Measurements from ENCODE around the gene DPM1.
A peak's percentile ranks its signal among the peaks of the same experiment; 100 is the strongest.

DPM1 gene

DNA sequence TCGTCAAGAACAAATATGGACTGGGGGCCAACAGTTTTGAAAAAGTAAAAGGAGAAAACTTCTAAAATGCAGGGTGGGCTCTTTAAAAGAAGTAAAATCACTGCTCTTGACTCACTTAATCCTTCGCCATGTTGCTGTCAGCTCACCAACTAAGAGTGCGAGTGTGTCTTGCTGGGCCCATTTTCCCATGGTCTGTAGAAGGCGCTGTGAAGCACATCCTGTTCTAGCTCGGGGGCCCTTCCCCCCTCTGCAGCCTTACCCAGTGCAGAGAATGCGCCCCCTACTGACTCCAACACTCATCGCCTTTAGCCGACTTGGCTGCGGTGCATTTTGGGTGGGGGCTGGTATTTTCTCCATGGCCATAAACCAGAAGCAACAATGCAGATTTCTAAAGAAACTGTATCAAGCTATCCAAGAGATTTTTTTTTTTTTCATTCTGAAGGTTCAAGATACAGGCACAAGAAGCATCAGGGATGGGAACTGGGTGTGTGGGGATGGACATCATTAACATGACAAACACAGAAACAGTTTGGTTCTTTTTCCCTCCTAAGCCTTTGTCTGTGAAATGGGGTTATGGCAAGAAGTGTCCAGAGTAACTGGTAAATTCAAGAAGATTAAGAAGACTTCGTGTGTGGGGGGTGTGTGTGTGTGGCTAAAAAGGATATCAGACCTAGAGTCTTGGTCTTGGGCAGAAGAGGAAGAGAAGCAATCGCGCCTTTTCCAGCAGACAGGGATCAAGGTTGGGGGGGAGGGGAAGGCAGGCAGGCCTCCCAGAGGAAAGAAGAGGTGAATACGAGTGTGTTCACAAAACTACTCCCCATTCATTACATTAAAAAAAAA lies 28.8 kb downstream of the DPM1 start:
- peak; percentile 88 for DNase-seq

- DNase-seq = no peak
Measured at GRCh38 chr20:50928469-50928868, 29.9 kb downstream of the DPM1 start.

DNA sequence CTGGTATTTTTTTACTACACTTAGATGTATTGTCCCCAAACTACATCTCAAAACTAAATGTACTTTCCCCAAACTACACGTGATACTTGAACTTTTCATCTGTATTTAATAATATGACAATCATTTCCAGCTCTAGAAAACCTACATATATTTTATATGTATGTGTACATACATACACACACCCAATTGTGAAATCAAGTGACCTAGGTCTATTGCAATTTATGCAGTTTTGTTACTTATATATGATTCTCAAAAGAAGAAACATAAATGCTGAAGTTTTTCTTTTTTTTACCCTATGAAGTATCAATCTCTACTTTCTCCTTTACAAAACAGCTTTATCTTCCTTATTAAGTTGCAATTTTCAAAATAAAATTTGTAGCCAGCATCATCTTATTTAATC lies 31.8 kb downstream of the DPM1 start:
- DNase-seq = no peak

- DNase-seq = no peak
Measured at GRCh38 chr20:50924261-50924920, 33.9 kb downstream of the DPM1 start.

GRCh38 chr20:50921803-50922501 lies 36.4 kb downstream of the DPM1 start:
- DNase-seq = no peak

- DNase-seq = no peak
Measured at GRCh38 chr20:50920997-50921396, 37.3 kb downstream of the DPM1 start.

DNA sequence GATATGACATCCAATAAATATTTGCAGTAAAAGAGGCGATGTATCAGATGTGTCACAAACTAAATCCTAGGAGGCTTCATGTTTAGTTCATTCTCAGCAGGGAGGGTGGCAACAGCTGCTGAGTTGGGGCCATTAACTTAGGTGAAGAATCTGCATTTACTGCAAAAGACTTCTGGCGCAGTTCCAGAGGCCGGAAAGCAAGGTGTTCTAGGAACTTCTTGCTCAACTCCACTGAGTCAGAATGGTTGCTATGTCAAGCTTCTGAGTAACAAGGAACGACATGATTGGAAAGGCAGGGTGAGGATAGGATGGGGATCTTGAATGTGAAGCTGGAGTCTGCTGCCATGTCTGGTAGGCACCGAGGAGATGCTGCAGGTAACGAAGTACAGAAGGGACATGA lies 38.8 kb downstream of the DPM1 start:
- DNase-seq = no peak

DNA sequence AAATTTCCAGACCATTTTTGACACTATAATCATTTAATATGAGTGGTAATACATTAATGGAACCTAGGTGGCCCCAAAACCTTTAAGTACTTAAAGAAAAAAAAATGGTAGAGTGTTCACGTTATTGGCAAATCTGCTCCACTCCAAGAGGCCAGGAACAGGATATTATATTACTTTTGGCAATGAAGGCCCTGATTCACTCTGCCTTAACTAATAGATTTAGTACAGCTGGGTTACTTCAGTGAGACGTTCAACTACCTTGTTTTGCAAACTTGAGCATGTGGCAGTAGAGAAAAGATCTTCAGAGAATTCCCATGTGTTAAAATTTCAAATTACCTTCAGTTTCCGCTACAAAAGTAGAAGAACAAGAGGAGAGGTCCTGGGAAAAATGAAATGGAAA lies 39.9 kb downstream of the DPM1 start:
- DNase-seq = no peak

- DNase-seq = no peak
Measured at GRCh38 chr20:50916934-50917333, 41.4 kb downstream of the DPM1 start.

DNA sequence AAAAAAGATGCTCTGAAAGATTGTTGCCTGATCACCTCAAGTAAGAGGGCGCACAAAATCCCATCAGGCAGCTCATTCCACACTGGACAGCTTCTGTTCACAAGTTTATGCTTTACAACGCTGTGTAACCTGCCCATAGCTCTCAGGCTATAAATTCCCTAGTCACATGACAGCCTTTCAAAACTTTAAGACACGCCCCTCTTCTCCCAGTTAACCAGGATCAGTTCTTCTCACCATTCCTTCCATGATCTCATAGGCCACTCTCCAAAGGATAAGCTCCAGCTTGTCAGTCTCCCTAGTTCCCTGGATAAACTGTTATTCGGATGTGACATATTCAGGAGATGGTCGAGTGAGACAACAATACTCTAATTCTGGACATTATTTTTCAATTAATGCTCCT lies 42.1 kb downstream of the DPM1 start:
- DNase-seq = no peak

GRCh38 chr20:50915424-50915823 lies 42.9 kb downstream of the DPM1 start:
- DNase-seq = no peak

DNA sequence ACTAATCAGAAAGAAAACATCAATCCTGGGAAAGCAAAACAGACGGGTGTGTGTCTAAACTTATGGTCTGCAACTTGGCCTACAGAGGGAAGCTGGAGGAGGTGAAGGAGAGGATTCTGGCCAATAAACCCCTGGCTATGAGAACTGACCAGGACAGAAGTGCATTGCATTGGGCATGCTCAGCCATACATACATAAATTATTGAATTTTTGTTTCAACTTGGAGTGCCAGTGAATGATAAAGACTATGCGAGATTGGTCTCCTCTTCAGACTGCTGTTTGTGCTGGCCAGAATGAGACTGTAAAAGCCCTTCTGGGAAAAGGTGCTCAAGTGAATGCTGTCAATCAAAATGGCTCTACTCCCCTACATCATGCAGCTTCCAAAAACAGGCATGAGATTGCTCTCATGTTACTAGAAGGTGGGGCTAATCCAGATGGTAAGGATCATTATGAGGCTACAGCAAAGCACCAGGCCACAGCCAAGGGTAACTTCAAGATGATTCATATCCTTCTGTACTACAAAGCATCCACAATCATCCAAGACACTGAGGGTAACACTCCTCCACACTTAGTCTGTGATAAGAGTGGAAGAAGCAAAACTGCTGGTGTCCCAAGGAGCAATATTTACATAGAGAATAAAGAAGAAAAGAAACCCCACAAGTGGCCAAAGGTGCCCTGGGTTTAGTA lies 44.5 kb downstream of the DPM1 start:
- no peak for DNase-seq

GRCh38 chr20:50911716-50912115 lies 46.6 kb downstream of the DPM1 start:
- no peak for DNase-seq

GRCh38 chr20:50911030-50911429 lies 47.3 kb downstream of the DPM1 start:
- DNase-seq = no peak

DNA sequence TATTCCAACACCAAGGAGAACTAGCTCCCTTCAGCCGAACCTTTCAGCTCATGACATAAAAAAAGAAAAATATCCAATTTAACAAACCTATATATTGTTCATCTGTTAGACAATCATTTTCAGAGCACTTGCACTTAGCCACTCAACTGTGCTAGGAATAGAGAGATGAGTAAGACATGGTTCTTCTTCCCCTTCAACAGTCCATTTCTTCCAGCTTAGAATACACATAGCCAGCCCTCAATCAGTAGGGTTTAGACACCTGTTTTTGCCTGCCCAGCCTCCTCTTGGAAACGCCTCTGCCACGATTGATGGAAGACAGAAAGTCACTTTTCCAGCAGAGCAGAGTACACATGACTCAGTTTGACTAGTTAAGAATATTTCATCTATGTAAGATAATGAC lies 48.9 kb downstream of the DPM1 start:
- DNase-seq = no peak

DNA sequence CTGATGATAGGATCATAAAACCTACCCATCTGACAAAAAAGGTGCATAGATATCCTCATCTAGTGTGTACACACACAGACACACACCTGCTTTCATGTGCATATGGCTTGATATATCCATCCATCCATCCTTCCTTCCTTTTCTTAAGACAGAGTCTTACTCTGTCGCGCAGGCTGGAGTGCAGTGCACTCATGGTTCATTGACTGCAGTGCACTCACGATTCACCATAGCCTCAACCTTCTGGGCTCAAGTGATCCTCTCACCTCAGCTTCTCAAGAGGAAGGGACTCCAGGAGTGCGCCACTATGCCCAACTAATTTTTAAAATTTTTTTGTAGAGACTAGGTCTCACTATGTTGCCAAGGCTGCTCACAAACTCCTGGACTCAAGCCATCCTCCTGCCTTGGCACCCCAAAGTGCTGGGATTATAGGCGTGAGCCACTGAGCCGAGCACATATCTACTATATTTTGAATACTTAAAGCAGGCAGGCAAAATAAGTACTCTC lies 54.2 kb downstream of the DPM1 start:
- DNase-seq = no peak

- DNase-seq = no peak
Measured at GRCh38 chr20:50903353-50904051, 54.8 kb downstream of the DPM1 start.

GRCh38 chr20:50901301-50901700 lies 57.0 kb downstream of the DPM1 start:
- no peak for DNase-seq

- no peak for DNase-seq
Measured at GRCh38 chr20:50900261-50900660, 58.1 kb downstream of the DPM1 start.

DNA sequence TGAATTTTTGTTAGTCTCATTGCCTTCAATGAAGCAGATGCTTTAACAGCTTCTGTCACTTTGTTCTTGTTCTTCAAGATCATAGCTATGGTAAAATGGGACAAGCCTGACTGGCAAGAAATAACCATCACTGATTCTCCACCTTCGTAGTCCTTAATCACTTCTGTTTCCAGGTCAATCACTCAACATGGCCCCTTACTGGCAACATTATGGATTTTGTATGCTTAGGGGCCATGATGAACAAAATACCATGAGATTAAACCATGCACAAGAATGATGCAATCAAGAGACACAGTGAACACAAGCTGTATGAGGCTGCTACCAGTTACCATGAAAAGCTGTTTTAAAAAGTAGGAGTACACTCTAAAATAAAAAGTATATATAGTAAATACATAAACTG lies 59.9 kb downstream of the DPM1 start:
- no peak for DNase-seq

DNA sequence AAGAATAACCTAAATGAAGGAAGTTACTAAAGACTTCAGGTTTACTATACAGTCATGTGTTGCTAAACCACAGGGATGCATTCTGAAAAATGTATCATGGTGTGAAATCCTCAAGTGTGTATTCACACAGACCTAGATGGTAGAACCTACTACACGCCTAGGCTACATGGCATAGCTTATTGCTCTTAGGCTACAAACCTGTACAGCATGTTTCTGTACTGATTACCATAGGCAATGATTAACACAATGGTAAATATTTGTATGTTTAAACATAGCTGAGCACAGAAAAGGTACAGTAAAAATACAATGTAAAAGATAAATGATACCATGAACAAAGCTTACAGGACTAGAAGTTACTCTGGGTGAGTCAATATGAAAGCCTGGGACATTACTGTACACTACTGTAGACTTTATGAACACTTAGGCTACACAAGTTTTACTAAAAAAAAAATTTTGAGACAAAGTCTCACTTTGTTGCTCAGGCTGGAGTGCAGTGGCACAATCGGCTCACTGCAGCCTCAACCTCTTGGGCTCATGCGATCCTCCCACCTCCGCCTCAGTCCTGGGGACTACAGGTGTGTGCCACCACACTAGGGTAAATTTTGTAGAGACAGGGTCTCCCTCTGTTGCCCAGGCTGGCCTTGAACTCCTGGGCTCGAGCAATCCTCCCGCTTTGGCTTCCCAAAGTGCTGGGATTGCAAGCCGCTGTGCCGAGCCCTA lies 63.1 kb downstream of the DPM1 start:
- DNase-seq = no peak

GRCh38 chr20:50893620-50894019 lies 64.7 kb downstream of the DPM1 start:
- no peak for DNase-seq

Measured in DMS153 (cell line).